ENCODE data around the gene TNFRSF14.
A peak's percentile ranks its signal among the peaks of the same experiment; 100 is the strongest.

Gene TNFRSF14

GRCh38 chr1:2558420-2558819 lies 2.2 kb downstream of the TNFRSF14 start:
- DNase-seq (ENCODE audit: low read depth), result no peak
- no peak overlapping the region for H3K4me3 ChIP-seq (ENCODE audit: control insufficient read depth, low read depth, low read length)
- TF ChIP-seq CTCF (conservative IDR thresholded peaks at IDR 0.05; ENCODE audit: control insufficient read depth, insufficient read depth, low read depth, low read length), result no peak

- no peak for DNase-seq (ENCODE audit: low read depth)
- TF ChIP-seq CTCF (conservative IDR thresholded peaks at IDR 0.05; ENCODE audit: control insufficient read depth, insufficient read depth, low read depth, low read length), result no peak
- no peak overlapping the region for H3K4me3 ChIP-seq (ENCODE audit: control insufficient read depth, low read depth, low read length)
Observed at GRCh38 chr1:2558861-2559260, 2.7 kb downstream of the TNFRSF14 start.

GRCh38 chr1:2559509-2560298 lies 3.5 kb downstream of the TNFRSF14 start:
- H3K4me3 ChIP-seq (ENCODE audit: control insufficient read depth, low read depth, low read length), result no peak overlapping the region
- no peak for TF ChIP-seq CTCF (conservative IDR thresholded peaks at IDR 0.05; ENCODE audit: control insufficient read depth, insufficient read depth, low read depth, low read length)
- DNase-seq (ENCODE audit: low read depth), result no peak

- no peak for TF ChIP-seq CTCF (conservative IDR thresholded peaks at IDR 0.05; ENCODE audit: control insufficient read depth, insufficient read depth, low read depth, low read length)
- DNase-seq (ENCODE audit: low read depth), result no peak
- H3K4me3 ChIP-seq (ENCODE audit: control insufficient read depth, low read depth, low read length), result no peak overlapping the region
Observed at GRCh38 chr1:2560299-2561073, 4.3 kb downstream of the TNFRSF14 start.

GRCh38 chr1:2561446-2561845 lies 5.3 kb downstream of the TNFRSF14 start:
- no peak for TF ChIP-seq CTCF (conservative IDR thresholded peaks at IDR 0.05; ENCODE audit: control insufficient read depth, insufficient read depth, low read depth, low read length)
- no peak for DNase-seq (ENCODE audit: low read depth)

GRCh38 chr1:2561898-2562895 lies 6.0 kb downstream of the TNFRSF14 start:
- no peak for DNase-seq (ENCODE audit: low read depth)
- TF ChIP-seq CTCF (conservative IDR thresholded peaks at IDR 0.05; ENCODE audit: control insufficient read depth, insufficient read depth, low read depth, low read length), result peak; percentile 28
- no peak overlapping the region for H3K4me3 ChIP-seq (ENCODE audit: control insufficient read depth, low read depth, low read length)

More at GRCh38 chr1:2561446-2561845, 5.3 kb downstream of the TNFRSF14 start:
- no peak overlapping the region for H3K4me3 ChIP-seq (ENCODE audit: control insufficient read depth, low read depth, low read length)

Data from fibroblast of mammary gland (primary cell).